ENCODE results near the gene ROCK2.

The ROCK2 gene

DNA sequence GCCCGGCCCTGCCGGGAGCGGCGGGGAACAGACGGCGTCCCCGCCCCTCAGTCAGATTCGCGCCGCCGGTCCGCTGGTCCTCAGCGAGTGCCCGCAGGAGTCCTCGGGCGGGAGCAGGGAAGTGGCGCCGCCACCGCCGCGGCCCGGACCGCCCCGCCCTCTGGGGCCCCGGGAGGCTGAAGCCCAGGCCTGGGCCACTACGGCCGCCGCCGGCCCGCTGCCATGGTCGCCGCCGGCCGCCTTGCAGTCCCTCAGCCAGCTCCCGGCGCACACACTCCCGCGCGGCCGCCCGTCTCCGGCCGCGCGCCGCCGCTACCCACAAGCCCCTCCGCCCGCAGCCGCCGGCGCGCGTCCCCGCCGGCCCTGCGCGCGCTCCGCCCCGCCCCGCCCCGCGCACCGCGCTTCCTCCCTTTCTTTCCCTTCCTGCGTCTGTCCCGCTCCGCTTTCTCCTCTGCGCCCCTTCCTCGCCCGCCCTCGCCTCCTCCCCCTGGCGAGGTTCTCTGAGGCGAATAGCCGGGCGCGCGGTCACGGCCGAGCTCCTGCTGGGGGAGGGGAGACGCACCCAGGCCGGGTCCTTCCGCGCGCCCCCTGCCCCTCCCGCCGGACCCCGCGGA lies at the start of gene ROCK2:
Gene ROCK2, minus strand, starts transcription at position 295 of the 614 bp plus-strand sequence. CDS start 500 bp downstream, outside the sequence.
- peak; percentile 65 for DNase-seq

DNA sequence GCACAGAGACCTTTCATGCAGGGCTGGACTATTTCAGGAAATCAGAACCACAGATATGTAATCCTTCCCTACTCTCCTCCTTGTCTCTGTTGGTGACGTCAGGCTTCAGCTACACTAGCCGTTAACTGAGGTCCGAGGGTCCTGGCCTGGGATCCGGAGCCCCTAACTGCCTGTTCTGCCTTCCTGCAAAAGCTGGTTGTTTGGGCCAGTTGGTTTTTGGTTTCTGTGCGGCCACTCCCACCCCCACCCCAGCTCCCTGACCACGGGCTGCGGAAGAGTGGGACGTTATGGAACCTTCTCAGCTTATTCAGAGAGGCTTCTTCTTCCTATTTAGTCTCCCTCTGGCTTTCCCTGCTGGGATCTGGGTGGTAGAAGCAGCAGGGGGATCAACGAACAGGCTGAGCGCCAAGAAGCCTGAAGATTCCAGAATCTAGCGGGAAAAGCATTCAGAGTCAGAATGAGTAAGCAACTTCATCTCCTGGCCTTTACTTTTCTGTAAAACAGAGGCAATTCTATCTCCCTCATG lies 49.3 kb upstream of the ROCK2 start:
- DNase-seq: no peak

DNA sequence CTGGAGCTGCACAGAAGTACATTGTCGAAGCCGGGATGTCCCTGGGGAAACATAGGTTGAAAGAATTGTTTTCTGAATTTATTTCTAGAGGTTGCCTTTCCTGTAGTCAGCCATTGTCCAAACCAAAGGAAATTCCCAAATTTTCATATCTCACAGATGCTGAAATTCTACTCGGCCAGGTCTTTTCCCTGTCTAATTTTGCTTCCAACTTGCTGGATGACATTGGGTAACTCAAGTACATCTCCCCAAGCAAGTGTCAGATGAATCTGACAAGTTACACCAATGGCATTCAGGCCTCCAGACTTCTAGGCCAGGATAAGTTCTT lies 47.5 kb upstream of the ROCK2 start:
- DNase-seq: no peak

DNA sequence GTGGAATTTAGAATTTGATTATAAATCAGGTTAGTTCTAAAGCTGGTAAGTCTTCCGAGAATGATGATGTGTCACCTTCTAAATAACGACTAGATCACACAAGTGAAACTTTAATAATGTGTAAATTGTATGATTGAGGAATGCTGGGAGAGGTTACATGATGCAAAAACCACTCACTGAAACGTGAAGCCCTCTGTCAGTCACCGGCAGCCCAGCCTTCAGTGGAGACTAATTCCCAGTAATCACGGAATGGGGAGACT lies 45.9 kb upstream of the ROCK2 start:
- DNase-seq: no peak

DNA sequence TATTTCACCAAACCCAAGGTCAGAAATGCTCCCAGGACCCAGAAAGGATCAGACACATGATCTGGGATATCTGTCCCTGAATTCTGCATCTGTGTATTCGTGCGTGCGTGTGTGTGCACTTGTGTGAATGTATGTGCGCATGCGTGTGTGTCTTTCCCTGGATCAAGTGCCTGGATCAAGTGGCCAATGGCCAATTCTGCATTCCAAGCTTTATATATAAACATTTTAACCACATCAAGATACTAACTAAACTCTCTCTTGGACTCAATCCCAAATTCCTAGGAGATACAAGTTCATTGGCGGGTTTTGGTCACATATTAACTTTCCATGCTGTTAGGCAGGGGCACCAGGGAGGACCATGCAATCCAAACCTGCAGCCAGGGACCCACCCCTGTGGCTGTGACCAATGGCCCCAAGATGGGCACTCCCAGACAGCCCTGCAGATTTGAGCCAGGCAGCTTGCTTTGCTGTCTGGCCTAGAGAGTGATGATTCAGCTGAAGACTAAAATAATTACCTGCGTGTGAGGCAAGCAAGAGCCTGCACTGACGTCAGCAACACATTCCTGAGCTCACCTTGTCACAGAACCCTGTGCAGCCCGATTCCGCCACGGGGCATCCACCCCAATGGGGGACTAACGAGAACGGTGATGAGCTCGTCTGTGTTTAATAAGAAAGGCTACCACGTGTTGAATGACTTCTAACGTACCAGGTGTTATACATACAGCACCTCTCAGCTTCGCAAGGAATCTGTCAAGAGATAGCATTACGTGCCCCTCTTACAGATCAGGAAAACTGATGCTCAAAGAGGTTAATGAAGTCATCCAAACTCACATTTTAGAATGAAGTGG lies 45.3 kb upstream of the ROCK2 start:
- DNase-seq: no peak

DNA sequence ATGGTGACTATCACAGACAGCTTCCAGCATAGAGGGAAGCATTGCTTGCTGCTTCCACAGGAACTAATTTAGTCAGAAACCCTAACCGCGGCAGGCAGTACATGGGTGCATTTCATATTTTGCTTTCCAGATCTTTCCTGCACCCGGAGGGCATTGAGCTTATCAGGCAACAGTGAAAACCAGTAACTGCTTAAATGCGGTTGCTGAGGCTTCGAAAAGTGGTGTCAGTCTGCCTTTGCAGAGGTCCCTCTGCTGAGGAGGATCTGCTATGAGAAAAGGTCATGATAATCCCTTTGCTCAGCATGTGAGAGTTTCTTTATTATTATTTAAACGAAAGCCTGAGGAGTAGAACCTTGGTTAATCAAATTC lies 44.6 kb upstream of the ROCK2 start:
- DNase-seq: no peak

DNA sequence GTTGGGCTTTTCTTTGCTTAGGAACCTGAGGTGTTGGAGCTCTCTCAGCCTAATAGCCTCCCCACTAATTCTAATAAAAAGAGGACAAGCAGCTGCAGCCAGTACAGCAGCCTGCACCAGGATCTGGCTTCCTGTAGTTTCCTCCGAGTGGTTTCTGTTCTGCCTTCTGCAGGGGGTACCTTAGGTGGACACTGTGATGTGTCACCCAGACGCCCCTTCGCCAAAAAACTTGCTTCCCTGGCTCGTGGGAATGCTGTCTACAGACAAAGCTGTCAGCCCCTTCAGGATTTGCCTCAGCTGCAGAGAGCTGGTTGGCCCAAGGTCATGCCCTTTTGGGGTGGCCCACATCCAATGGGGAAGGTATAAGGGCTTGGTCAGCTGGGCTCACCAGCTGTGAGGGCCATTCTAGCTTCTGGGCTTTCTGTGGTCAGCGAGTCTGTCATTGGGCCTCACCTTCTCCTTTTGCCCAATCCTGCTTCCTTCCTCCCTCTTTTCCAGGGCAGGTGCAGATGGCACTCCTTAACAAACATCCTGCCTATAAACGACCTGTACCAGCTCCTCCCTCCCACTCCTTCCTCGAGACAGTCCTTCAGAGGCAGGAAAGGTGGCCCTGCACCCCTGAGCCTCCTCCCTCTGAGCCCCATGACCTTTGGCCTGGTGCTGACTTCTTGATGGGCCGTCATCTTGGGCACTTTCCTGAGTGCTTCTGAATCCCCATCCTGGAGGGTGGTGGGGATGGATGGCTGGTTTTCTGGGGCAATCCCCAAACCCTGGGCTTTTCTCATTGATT lies 44.0 kb upstream of the ROCK2 start:
- no peak for DNase-seq

DNA sequence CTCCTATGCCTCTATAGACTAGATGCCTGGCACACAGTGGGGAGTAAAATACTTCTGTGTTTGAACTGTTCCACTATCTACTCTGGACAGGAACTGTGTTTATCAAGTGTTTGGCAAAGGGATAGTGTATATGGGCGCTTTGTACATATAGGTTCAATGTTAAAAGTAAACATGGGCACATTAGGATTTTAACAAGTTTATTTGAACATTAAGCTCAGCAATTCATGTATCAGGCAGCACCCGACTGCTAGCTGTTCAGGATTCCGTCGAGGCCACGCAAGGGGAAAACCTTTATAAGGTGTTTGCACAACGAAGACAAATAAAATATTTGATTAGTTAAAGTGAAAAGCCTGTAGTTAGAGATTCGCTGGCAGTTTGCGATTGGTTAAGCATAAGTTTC lies 43.4 kb upstream of the ROCK2 start:
- DNase-seq: no peak

DNA sequence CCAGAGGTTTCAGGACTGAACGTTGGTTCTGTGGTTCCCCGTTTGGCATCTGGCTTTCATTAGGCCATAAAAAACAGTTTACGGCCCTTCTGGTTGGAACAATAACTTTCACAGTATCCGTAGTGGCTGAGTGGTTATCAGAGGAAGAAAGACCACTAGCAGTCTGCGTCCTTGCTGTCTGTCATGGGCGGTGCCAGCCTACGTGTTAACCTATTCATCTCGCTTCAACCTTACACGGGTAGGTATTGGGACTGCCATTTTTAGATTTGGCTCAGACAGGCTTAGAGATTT lies 42.6 kb upstream of the ROCK2 start:
- no peak for DNase-seq

DNA sequence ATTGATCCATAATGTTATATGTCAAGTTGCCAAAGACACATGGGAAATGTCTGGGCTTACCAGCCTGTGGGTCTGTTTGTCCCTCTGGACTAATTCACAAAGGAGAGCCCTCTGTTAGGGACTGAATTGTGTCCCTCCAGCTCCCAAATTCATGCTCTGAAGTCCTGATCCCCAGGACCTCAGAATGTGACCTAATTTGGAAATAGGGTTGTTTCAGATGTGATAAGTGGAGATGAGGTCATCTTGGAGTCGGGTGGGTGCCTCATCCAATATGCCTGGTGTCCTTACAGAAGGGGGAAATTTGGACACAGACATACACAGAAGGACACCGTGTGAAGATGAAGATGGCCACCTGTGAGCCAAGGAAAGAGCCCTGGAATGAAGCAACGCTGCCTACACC lies 41.4 kb upstream of the ROCK2 start:
- no peak for DNase-seq

DNA sequence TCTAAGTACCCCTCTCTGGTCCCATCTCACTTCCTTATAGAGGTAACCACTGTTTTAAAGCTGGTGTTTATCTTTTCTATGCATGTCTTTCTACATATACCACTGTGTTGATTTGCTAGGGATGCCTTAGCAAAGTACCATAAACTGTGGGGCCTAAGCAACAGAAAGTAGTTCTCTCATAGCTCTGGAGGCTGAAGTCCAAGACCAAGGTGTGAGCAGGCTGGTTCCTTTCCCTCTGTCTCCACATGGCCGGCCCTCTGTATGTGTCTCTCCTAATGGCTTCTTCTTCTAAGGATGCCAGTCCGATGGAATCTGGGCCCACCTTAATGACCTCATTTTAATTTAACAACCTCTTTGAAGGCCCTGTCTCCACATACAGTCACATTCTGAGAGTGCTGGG lies 40.8 kb upstream of the ROCK2 start:
- no peak for DNase-seq

DNA sequence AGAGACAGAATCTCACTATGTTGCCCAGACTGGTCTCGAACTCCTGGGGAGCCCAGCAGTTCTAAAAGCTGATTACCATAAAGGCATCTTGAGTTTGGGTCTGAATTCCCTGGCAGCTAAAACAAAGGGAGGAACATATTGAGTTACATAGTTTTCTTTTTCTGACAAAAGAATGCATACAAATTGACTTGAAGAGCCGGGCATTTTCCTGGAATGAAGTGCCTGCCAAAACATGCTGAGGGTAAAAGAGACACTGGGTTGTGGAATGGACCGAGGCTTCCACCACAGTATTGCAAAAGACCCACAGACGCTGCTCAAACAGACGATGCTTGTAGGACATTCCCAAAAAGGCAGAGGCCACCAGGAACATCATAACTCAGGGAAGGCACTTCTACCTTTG lies 35.1 kb upstream of the ROCK2 start:
- DNase-seq: no peak

DNA sequence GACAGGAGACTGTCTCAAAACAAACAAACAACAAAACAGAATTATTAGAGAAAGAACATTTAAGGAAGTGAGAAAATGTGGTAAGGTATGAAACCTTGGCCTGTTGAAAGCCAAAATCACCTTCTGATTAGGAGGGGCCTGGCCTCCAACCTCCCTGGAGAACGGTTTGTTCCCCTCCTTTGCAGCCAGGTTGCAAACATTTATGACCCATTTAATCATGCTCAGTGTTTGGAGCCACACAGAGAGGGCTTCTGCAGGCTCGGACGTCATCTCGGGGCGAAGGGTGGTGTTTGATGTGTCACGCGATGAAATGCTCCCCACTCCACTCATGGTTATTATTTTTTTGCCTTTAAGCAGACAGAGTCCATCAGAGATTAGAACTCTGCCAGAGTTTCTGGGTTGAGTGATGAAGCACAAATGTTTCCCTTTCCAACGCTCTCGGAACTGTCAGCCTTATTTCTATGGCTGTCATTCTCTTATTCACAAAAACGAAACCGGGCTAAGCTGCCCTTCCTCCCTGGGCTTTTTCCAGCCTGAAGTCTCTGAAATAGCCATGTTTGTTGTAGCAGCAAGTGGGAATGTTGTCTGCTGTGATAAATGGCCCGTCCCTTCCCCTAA lies 33.6 kb upstream of the ROCK2 start:
- no peak for DNase-seq

DNA sequence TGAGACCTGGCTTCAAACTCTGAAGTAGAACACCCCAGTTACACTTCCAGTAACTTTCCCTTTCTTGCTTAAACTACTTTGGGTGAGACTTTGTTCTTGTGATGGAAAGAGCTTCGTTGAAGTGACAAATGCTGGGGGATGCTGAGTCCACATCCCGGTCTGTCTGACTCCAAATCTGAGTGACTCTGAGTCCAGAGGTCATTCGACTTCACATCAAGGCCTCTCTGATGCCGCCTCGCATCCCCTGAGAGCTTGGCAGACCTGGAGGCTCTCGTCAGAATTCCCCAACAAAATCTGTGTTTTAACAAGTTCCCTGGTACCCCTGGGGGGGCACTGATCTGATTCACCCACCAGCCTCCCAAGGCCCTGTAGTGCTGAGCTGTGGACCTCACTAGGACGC lies 31.6 kb upstream of the ROCK2 start:
- DNase-seq: no peak

DNA sequence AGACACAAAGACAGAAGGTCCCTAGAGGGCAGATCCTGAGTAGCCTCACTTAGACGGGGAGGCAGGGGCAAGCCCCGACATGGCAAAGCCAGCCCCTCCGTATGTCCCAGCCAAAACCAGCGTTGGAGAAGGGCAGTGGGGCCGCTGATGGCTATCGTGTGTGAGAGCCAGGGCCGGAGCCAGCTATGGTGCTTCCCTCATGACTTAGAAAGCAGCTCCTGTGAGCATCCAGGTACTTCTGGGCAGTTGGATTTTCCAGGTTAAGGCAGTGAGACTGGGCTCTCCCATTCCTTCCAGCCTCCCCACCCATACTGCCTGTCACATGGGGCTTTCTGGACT lies 31.2 kb upstream of the ROCK2 start:
- no peak for DNase-seq

DNA sequence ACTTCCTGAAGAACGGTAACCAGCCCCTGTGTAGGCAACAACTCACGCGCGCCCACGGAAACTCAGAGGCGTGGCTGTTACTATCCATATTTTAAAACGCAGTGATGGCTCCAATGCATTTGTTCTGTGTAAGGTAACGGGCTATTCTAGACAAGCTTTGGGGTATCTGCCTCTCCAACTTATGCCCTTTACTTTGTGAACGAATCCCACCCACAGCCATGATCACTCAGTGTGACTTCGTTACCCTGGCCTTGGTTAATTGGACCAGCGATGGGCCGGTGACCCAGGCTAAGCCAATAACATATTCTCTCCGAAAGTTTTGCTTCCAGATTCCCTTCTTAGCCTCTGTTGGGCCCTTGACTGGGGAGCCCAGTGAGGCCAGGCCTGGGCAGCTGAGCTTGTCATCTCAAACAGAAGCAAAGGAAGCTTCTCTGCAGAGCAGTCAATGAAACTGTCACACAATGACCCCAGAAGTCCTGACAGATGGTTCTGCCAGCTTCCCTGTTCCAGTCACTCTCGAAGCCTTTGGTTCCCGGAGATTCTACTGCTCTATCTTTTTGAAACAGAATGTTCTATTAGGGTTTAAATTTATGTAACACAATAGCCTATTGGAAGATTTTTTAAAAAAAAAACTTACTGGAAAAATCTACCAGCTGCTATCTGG lies 30.7 kb upstream of the ROCK2 start:
- no peak for DNase-seq

DNA sequence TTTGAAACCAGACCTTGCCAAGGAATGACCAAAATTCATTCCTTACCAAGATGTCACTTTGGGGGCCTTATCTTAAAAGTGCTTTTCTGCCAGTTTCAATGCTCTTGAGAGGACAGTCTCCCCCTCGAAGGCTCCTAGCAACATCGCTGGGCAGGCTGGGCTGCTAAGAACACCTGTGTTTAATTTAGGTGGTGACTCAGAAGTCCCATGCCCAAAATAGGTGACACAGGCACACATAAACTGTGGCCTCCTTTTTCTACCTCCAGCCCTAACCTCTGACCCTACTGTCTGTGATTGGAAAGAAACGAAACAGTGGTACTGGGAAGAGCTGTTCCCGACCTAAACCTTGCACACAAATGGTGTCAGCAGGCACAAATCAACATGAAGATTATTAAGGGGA lies 28.7 kb upstream of the ROCK2 start:
- no peak for DNase-seq

DNA sequence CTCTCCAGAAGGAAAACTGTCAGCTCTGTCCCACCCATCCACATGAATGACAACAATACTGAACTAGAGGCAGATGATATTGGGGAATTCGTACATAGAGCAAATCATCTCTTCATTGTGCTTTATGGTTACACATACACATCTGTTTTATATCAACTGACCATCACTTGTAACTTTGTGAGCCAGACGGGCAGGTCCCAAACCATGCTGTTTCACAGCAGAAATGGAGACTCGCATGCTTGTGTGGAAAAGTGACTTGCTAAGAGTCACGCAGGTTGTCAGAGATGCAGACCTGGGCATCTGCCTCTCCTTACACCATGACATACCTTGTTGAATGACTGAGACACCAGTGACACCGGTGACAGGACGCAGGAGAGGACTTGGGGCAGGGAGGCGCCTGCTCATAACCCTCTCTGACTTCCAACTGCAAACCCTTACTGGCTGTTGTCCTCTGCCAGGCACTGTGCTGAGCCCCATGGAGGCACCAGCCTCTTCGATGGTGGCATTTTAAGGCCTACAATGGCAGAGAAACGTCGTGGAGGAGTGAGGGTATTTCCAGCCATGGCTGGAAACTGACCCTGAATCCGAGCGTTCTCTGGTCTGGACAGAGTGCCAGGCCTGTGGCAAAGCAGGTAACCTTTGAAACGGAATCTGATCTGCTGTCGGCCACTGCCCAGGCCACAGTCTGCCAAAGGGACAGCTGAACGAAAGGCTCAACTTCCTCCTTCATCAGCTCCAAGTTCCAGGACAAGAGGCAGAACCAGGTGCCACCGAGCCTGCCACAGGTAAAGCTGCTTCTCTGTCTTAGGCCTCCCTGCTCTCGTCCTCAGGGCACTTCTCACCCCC lies 26.9 kb upstream of the ROCK2 start:
- no peak for DNase-seq

DNA sequence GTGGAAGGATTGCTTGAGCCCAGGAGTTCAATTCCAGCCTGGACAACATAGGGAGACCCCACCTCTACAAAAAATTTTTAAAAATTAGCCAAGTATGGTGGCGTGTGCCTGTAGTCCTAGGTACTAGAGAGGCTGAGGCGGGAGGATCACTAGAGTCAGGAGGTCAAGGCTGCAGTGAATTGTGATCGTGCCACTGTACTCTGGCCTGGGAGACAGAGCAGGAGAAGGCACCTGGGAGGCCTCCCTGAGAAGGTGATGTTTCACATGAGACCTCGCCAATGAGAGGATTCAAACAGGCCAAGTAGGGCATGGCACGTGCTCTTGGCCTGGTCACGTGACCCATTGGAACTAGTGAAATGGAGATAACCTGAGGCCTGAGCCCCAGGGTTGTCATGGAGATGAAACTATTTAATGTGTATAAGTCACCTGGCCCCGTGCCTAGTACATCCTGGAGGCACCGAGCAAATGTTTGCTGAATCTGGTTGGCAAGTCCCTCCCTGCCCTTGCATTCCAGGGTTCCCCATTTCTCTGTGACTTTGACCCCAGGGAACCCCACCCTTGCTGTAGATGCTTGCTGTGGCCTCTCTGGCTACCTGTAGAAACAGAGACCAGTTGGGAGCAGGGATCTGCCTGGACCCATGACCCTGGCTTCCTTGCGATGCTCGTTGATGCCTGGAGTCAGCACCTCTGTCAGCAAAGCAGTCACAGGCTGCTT lies 26.1 kb upstream of the ROCK2 start:
- no peak for DNase-seq

DNA sequence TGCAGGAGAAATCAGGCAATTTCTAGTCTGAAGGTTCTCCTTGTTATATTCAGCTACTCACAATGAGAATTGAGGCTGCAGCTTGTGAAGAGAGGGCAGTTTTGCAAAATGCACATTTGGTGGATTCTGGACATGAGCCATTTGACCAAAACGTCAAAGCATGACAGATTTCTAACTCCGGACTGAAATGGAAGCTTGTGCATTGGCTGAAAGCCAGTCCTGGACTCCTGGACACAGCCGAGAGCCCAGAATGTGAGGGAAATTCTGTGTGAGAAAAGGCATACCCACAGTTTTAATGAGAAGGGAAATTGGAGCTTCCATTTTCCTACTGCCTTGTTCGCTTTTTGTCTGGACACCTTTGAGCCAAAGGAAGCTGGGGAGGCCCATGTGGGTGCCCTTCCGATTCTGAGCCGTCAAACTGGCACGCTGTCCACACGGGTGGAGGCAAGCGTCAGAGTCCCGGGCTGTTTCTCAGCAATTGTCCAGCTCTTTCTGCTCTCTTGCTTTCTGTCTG lies 23.7 kb upstream of the ROCK2 start:
- no peak for DNase-seq

DNA sequence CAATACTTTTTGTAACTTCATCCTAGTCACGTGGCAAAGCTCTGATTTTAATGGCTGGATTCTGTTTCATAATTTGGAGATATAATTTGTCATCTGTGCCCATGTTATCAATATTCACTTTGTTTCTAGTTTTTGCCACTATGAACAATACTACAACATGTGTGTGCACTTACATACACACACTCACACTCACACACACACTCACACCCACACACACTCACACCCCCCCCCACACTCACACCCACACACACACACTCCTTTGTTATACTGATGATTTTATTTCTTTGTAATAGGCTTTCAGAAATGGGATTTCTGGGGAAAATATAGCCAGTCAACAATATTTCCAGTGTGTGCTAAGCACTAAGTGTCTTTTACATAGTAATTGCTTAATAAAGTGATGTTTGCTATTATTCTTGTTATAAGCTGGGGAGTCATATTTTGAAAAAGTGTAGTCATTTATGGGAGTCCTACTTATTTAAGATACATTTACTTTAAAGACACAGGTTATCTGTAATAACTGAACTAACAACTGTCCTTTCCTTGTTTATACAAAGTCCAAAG lies 22.8 kb upstream of the ROCK2 start:
- no peak for DNase-seq

Data from activated CD8-positive, alpha-beta memory T cell treated with anti-CD3 and anti-CD28 coated beads, Interleukin-2, amount 50 U/mL, for 4 hours (primary cell).